NCI-H2029 treated with DMSO at 0.1 percent for 48 hours (cell line): ENCODE results near the gene PPIA.

ENCODE experiments used
- DNase-seq: peaks from one replicate; lab custom pipeline; 2025; lab: John Stamatoyannopoulos, UW

Gene PPIA

GRCh38 chr7:44796504-44797328 lies at the start of gene PPIA:
PPIA (plus strand) TSS chr7:44796681; CDS start chr7:44796725, 44 bp downstream.
- peak; percentile 73 for DNase-seq

- peak; percentile 66 for DNase-seq
These were observed 48.2 kb upstream of the PPIA start, which contains the start of gene ZMIZ2 for GRCh38 chr7:44748045-44748947. ZMIZ2 (plus strand) TSS chr7:44748847; CDS start chr7:44756250, 7,403 bp downstream.

- DNase-seq, result no peak
These were observed 47.3 kb upstream of the PPIA start for GRCh38 chr7:44748948-44749731.

- DNase-seq, result no peak
These were observed 46.5 kb upstream of the PPIA start for GRCh38 chr7:44749992-44750391.

- no peak for DNase-seq
These were observed 46.1 kb upstream of the PPIA start for GRCh38 chr7:44750424-44750823.

GRCh38 chr7:44750921-44751571 lies 45.4 kb upstream of the PPIA start:
- no peak for DNase-seq

GRCh38 chr7:44752822-44753221 lies 43.7 kb upstream of the PPIA start:
- DNase-seq, result no peak

- DNase-seq, result no peak
These were observed 41.4 kb upstream of the PPIA start for GRCh38 chr7:44754802-44755697.

GRCh38 chr7:44755698-44756627 lies 40.5 kb upstream of the PPIA start:
- DNase-seq, result peak; percentile 73

- no peak for DNase-seq
These were observed 39.6 kb upstream of the PPIA start for GRCh38 chr7:44756904-44757303.

GRCh38 chr7:44757311-44757710 lies 39.2 kb upstream of the PPIA start:
- DNase-seq, result peak; percentile 48

- DNase-seq, result no peak
These were observed 38.7 kb upstream of the PPIA start for GRCh38 chr7:44757739-44758138.

- DNase-seq, result no peak
These were observed 37.2 kb upstream of the PPIA start for GRCh38 chr7:44759246-44759645.

- no peak for DNase-seq
These were observed 36.4 kb upstream of the PPIA start for GRCh38 chr7:44760034-44760580.

- no peak for DNase-seq
These were observed 35.0 kb upstream of the PPIA start for GRCh38 chr7:44761207-44762161.

- no peak for DNase-seq
These were observed 34.2 kb upstream of the PPIA start for GRCh38 chr7:44762300-44762699.

GRCh38 chr7:44762726-44763522 lies 33.6 kb upstream of the PPIA start:
- no peak for DNase-seq
